MCF 10A (cell line): ENCODE data around the gene TEX48. TPM values are rescaled to one million over a fixed set of nuclear protein-coding genes. Genes with fewer than 3 reads are reported as not detected.

Experiments
- BruUV-seq: library from RNA; stranded (reverse); fragments of 400-500 nt; replicated peaks from 2 replicates; lab custom pipeline; 2021; lab: Mats Ljungman, UMichigan
- CTCF ChIA-PET: fragments of 300-600 bp; sonication (Branson Sonifier 250); formaldehyde crosslinking; extraction: SDS; loops from one replicate; lab custom pipeline; 2021; ENCODE audit warnings: antibody characterized with exemption, inconsistent platforms; lab: Yijun Ruan, JAX
- POLR2A ChIA-PET: fragments of 300-600, 350-650 bp; sonication (Branson Sonifier 250); formaldehyde crosslinking; extraction: SDS; loops from one replicate; lab custom pipeline; 2020; ENCODE audit warnings: antibody characterized with exemption, inconsistent platforms; lab: Yijun Ruan, JAX
- DNase-seq: peaks from one replicate; pipeline ENCODE4 v3.0.0-alpha.2; 2018; ENCODE audit not compliant: unreplicated experiment
- H3K27ac Mint-ChIP-seq: one replicate; pipeline ENCODE4 v1.8.0; 2022; ENCODE audit warnings: mild to moderate bottlenecking, low read depth, mixed read lengths; ENCODE audit not compliant: unreplicated experiment
- H3K27me3 Mint-ChIP-seq: one replicate; pipeline ENCODE4 v1.8.0; 2022; ENCODE audit warnings: mixed read lengths; ENCODE audit not compliant: insufficient read depth, unreplicated experiment
- H3K36me3 Mint-ChIP-seq: one replicate; pipeline ENCODE4 v1.8.0; 2022; ENCODE audit warnings: mild to moderate bottlenecking, moderate library complexity, mixed read lengths; ENCODE audit not compliant: insufficient read depth, unreplicated experiment
- H3K4me1 Mint-ChIP-seq: one replicate; pipeline ENCODE4 v1.8.0; 2022; ENCODE audit warnings: mixed read lengths; ENCODE audit not compliant: insufficient read depth, unreplicated experiment
- H3K4me3 Mint-ChIP-seq: one replicate; pipeline ENCODE4 v1.8.0; 2022; ENCODE audit warnings: mild to moderate bottlenecking, moderate library complexity, mixed read lengths; ENCODE audit not compliant: unreplicated experiment
- H3K9me3 Mint-ChIP-seq: one replicate; pipeline ENCODE4 v1.8.0; 2022; ENCODE audit warnings: mixed read lengths; ENCODE audit not compliant: unreplicated experiment
- CTCF ChIP-seq: fragments of 200-600 bp; IDR thresholded peaks from one replicate; pipeline ENCODE4 v1.8.0; 2022; ENCODE audit warnings: antibody characterized with exemption, mild to moderate bottlenecking; ENCODE audit not compliant: unreplicated experiment
- intact Hi-C: fragments of 100-400 bp; cut with micrococcal nuclease; formaldehyde crosslinking; loops from 2 replicates; pipeline ENCODE4 v1.14.1; 2022
- total RNA-seq: library from RNA; stranded (reverse); gene quantifications from 2 replicates; pipeline ENCODE4 v1.2.3, GENCODE V29; 2022

TEX48 gene
- total RNA-seq, 1 experiment from 2014 or later: not detected

- BruUV-seq: no TSS peak
- CTCF ChIA-PET: interaction anchor here (0.6 to 1.5 kb wide), 3 partner anchors 36 to 461 kb away, joined by 3 to 9 read pairs (median 4); partner anchors contain the start of gene COL27A1
These were observed 65.1 kb downstream of the TEX48 start for GRCh38 chr9:114616684-114617520.

More at GRCh38 chr9:114616684-114617520, 65.1 kb downstream of the TEX48 start:
- DNase-seq: no peak
- Mint-ChIP-seq H3K27me3 (no peaks in the 10 kb centered on the region), H3K9me3 (no peaks in the 10 kb centered on the region), H3K36me3 (peaks cover 13% of the 10 kb centered on the region), H3K27ac (no peak overlapping the region), H3K4me3 (no peak overlapping the region), H3K4me1 (peaks cover 11% of the 10 kb centered on the region)
- intact Hi-C loops: no loop called here
- POLR2A ChIA-PET: interaction anchor here (0.7 kb wide), 2 partner anchors 8 to 29 kb away, joined by 3 read pairs; partner anchors contain the start of gene ATP6V1G1
- TF ChIP-seq CTCF: no peak

Other genes starting within 250 kb of the TEX48 start
- 9.4 and 12.8 TPM in 2 replicates for gene WHRN, start 176.7 kb downstream of the TEX48 start, total RNA-seq
- 87.1 and 118 TPM in 2 replicates for gene ATP6V1G1, start 94.4 kb downstream of the TEX48 start, total RNA-seq
- 19.9 and 20.7 TPM in 2 replicates for gene TMEM268, start 70.9 kb downstream of the TEX48 start, total RNA-seq
- not detected in 2 replicates for gene TEX53, start 24.4 kb downstream of the TEX48 start, total RNA-seq
- 0.39 and 1.9 TPM in 2 replicates for gene TNFSF15, start 123.8 kb upstream of the TEX48 start, total RNA-seq
- gene TNFSF8, start 248.4 kb upstream of the TEX48 start, total RNA-seq: not detected in 2 replicates